HCT116 (cell line): ENCODE data around the gene CDH4. TPM values are rescaled to one million over a fixed set of nuclear protein-coding genes. Genes with fewer than 3 reads are reported as not detected.

Experiments used
- ATAC-seq: fragments of 200-7000 bp; cut with Tn5 transposase; 2 replicates; pipeline ENCODE4 v1.9.1; 2020; ENCODE audit warnings: mild to moderate bottlenecking, moderate library complexity
- BruUV-seq: library from RNA; stranded (reverse); fragments of 400-500 nt; replicated peaks from 2 replicates; lab custom pipeline; 2021; lab: Mats Ljungman, UMichigan
- CTCF ChIA-PET: fragments of 300-600 bp; sonication (Branson Sonifier 250); formaldehyde crosslinking; loops from one replicate; lab custom pipeline; 2021; ENCODE audit warnings: antibody characterized with exemption; lab: Charles Lee
- POLR2A ChIA-PET: fragments of 300-600, 350-600 bp; sonication (Branson Sonifier 250); formaldehyde crosslinking; loops from one replicate; lab custom pipeline; 2021; ENCODE audit warnings: antibody characterized with exemption; lab: Charles Lee
- RAD21 ChIA-PET, 2 experiments: fragments of 300-600 bp; sonication (Branson Sonifier 250); formaldehyde crosslinking; loops; one replicate each; lab custom pipeline; 2023; ENCODE audit warnings: low total read pairs in 2 of 2; ENCODE audit not compliant: uncharacterized antibody in 2 of 2, unreplicated experiment in 2 of 2, low non-redundant PET in 1 of 2; lab: Charles Lee
- DNase-seq: peaks from one replicate; pipeline ENCODE4 v3.0.0-alpha.2; 2010; ENCODE audit warnings: low read depth, low spot score
- H2AFZ ChIP-seq: fragments of 200-600 bp; shearing (Covaris generic), sonication (generic); 2 replicates; pipeline ENCODE4 v1.6.1; 2017; ENCODE audit warnings: low read depth, mixed run types, mixed read lengths, antibody characterized with exemption, low read length; ENCODE audit not compliant: poor library complexity, severe bottlenecking
- H3K27ac ChIP-seq: 2 replicates; pipeline ENCODE4 v1.5.1; 2012; ENCODE audit warnings: low read depth, low read length
- H3K27me3 ChIP-seq: fragments of 200-600 bp; sonication (generic); 2 replicates; pipeline ENCODE4 v1.6.1; 2016; ENCODE audit warnings: mixed run types, low read length, mixed read lengths; ENCODE audit not compliant: insufficient read depth
- H3K36me3 ChIP-seq, 2 experiments: fragments of 200-500 bp in 1 of 2; fragments of 200-600 bp in 1 of 2; sonication (Bioruptor generic) in 1 of 2; sonication (generic) in 1 of 2; 2 replicates each; pipeline versions ENCODE4 v1.5.1 to v1.6.1; 2014 to 2016; ENCODE audit warnings: low read length in 2 of 2, inconsistent platforms in 1 of 2, mixed read lengths in 1 of 2, mixed run types in 1 of 2; ENCODE audit not compliant: insufficient read depth in 2 of 2, control insufficient read depth in 1 of 2
- H3K4me1 ChIP-seq, 2 experiments: fragments of 200-600 bp in 1 of 2; sonication (generic) in 1 of 2; 2 replicates each; pipeline versions ENCODE4 v1.5.1 to v1.6.1; 2012 to 2017; ENCODE audit warnings: low read length in 2 of 2, inconsistent platforms in 1 of 2, mild to moderate bottlenecking in 1 of 2, mixed read lengths in 1 of 2, mixed run types in 1 of 2, moderate library complexity in 1 of 2; ENCODE audit not compliant: insufficient read depth in 2 of 2, control insufficient read depth in 1 of 2
- H3K4me2 ChIP-seq: fragments of 200-600 bp; sonication (generic); 2 replicates; pipeline ENCODE4 v1.6.1; 2017; ENCODE audit warnings: mixed run types, low read length, mixed read lengths
- H3K4me3 ChIP-seq, 2 experiments: fragments of 200-600 bp in 1 of 2; sonication (generic) in 1 of 2; replicated peaks in 1 of 2; 2 replicates each; pipeline ENCODE4 v1.5.1; 2011 to 2016; ENCODE audit warnings: low read length in 2 of 2, control low read depth in 1 of 2, low read depth in 1 of 2, mild to moderate bottlenecking in 1 of 2, mixed read lengths in 1 of 2, mixed run types in 1 of 2
- H3K79me2 ChIP-seq: fragments of 200-600 bp; sonication (generic); 2 replicates; pipeline ENCODE4 v1.6.1; 2017; ENCODE audit warnings: mild to moderate bottlenecking, mixed run types, low read length, moderate library complexity, mixed read lengths; ENCODE audit not compliant: insufficient read depth
- H3K9ac ChIP-seq: fragments of 200-600 bp; sonication (generic); 2 replicates; pipeline ENCODE4 v1.6.1; 2016; ENCODE audit warnings: low read length, mixed read lengths
- H3K9me2 ChIP-seq: fragments of 200-600 bp; sonication (generic), shearing (Covaris generic); 2 replicates; pipeline ENCODE4 v1.6.1; 2017; ENCODE audit warnings: mixed run types, mild to moderate bottlenecking, moderate library complexity; ENCODE audit not compliant: insufficient read depth
- H3K9me3 ChIP-seq, 2 experiments: fragments of 200-500 bp in 1 of 2; fragments of 200-600 bp in 1 of 2; sonication (Bioruptor generic) in 1 of 2; sonication (generic) in 1 of 2; 2 replicates each; pipeline ENCODE4 v1.6.1; 2014 to 2017; ENCODE audit warnings: low read length in 2 of 2, mixed read lengths in 2 of 2, inconsistent platforms in 1 of 2, low read depth in 1 of 2, mild to moderate bottlenecking in 1 of 2, mixed run types in 1 of 2, moderate library complexity in 1 of 2; ENCODE audit not compliant: control insufficient read depth in 1 of 2, insufficient read depth in 1 of 2
- H4K20me1 ChIP-seq: fragments of 200-600 bp; sonication (generic), shearing (Covaris generic); 2 replicates; pipeline ENCODE4 v1.6.1; 2017; ENCODE audit warnings: mixed run types, mild to moderate bottlenecking, moderate library complexity; ENCODE audit not compliant: insufficient read depth
- CEBPB ChIP-seq: IDR thresholded peaks from 2 replicates; pipeline ENCODE4 v1.6.1; 2012; ENCODE audit warnings: low read depth
- CTCF ChIP-seq, 3 experiments: fragments of 200-600 bp in 1 of 3; sonication (generic) in 1 of 3; IDR thresholded peaks in 2 of 3; conservative IDR thresholded peaks in 1 of 3; 2 replicates each; pipeline ENCODE4 v1.5.1; 2012 to 2017; ENCODE audit warnings: low read depth in 2 of 3, low read length in 2 of 3, antibody characterized with exemption in 1 of 3, borderline replicate concordance in 1 of 3, control low read depth in 1 of 3, mild to moderate bottlenecking in 1 of 3, mixed read lengths in 1 of 3, mixed run types in 1 of 3, moderate library complexity in 1 of 3; ENCODE audit not compliant: insufficient read depth in 1 of 3
- EZH2 ChIP-seq: fragments of 200-600 bp; sonication (generic); IDR thresholded peaks from 2 replicates; pipeline ENCODE4 v1.6.1; 2017; ENCODE audit warnings: antibody characterized with exemption, mixed run types
- EZH2phosphoT487 ChIP-seq: fragments of 200-600 bp; IDR thresholded peaks from 2 replicates; pipeline ENCODE4 v1.6.1; 2018; ENCODE audit warnings: antibody characterized with exemption, borderline replicate concordance
- JUND ChIP-seq: IDR thresholded peaks from 2 replicates; pipeline ENCODE4 v1.6.1; 2012
- POLR2A ChIP-seq: IDR thresholded peaks from 2 replicates; pipeline ENCODE4 v1.7.0; 2011; ENCODE audit warnings: borderline replicate concordance; ENCODE audit not compliant: insufficient read depth, insufficient read length; ENCODE audit errors: extremely low read depth
- RAD21 ChIP-seq: IDR thresholded peaks from 2 replicates; pipeline ENCODE4 v1.6.1; 2012; ENCODE audit warnings: low read depth, mild to moderate bottlenecking
- SIN3A ChIP-seq: IDR thresholded peaks from 2 replicates; pipeline ENCODE4 v1.6.1; 2012; ENCODE audit warnings: low read depth
- SP1 ChIP-seq: IDR thresholded peaks from 2 replicates; pipeline ENCODE4 v1.6.1; 2012; ENCODE audit warnings: low read depth
- SRF ChIP-seq: IDR thresholded peaks from 2 replicates; pipeline ENCODE4 v1.6.1; 2012; ENCODE audit warnings: low read depth
- intact Hi-C: fragments of 100-400 bp; cut with micrococcal nuclease; formaldehyde crosslinking; loops from 2 replicates; pipeline ENCODE4 v1.10.0; 2022
- total RNA-seq: library from RNA; stranded (reverse); gene quantifications from one replicate; pipeline ENCODE4 v1.2.1, GENCODE V29; 2021; ENCODE audit not compliant: unreplicated experiment
- TF ChIP-seq, protein P1 (sequence below): IDR thresholded peaks from 2 replicates; pipeline ENCODE4 v1.6.1; 2012
- TF ChIP-seq, protein P2 (sequence below): IDR thresholded peaks from 2 replicates; pipeline ENCODE4 v1.6.1; 2012
- TF ChIP-seq, protein P3 (sequence below): IDR thresholded peaks from 2 replicates; pipeline ENCODE4 v1.6.1; 2011; ENCODE audit warnings: mild to moderate bottlenecking, low read length, moderate library complexity; ENCODE audit not compliant: insufficient replicate concordance; ENCODE audit errors: extremely low read depth

The CDH4 gene
- total RNA-seq, 1 experiment from 2014 or later = not detected

GRCh38 chr20:61605283-61605682, 353.2 kb downstream of the CDH4 start:
- RAD21 ChIA-PET = no interaction called here
- CTCF ChIA-PET = no interaction called here
- no peak overlapping the region for H3K4me2 ChIP-seq
- no peaks in the 10 kb centered on the region for H3K27me3 ChIP-seq
- H3K27ac ChIP-seq = no peak overlapping the region
- H4K20me1 ChIP-seq = no peaks in the 10 kb centered on the region
- no peak overlapping the region for H3K9ac ChIP-seq
- H3K36me3 ChIP-seq = no peaks in the 10 kb centered on the region
- no peaks in the 10 kb centered on the region for H3K79me2 ChIP-seq
- ATAC-seq = no peak
- H3K9me2 ChIP-seq = no peaks in the 10 kb centered on the region
- no peak overlapping the region for H2AFZ ChIP-seq
- intact Hi-C loops = no loop called here
- POLR2A ChIA-PET = no interaction called here
- BruUV-seq = no TSS peak
- no peak overlapping the region for H3K4me3 ChIP-seq
- no peaks in the 10 kb centered on the region for H3K9me3 ChIP-seq
- no peak for TF ChIP-seq SP1
- TF ChIP-seq SIN3A = no peak
- TF ChIP-seq CEBPB = no peak
- TF ChIP-seq POLR2A = no peak
- TF ChIP-seq, protein P1, sequence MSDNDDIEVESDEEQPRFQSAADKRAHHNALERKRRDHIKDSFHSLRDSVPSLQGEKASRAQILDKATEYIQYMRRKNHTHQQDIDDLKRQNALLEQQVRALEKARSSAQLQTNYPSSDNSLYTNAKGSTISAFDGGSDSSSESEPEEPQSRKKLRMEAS = no peak
- no peak for TF ChIP-seq RAD21
- TF ChIP-seq JUND = no peak
- TF ChIP-seq, protein P2, sequence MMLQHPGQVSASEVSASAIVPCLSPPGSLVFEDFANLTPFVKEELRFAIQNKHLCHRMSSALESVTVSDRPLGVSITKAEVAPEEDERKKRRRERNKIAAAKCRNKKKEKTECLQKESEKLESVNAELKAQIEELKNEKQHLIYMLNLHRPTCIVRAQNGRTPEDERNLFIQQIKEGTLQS = no peak
- no peak for TF ChIP-seq SRF
- TF ChIP-seq, protein P3, sequence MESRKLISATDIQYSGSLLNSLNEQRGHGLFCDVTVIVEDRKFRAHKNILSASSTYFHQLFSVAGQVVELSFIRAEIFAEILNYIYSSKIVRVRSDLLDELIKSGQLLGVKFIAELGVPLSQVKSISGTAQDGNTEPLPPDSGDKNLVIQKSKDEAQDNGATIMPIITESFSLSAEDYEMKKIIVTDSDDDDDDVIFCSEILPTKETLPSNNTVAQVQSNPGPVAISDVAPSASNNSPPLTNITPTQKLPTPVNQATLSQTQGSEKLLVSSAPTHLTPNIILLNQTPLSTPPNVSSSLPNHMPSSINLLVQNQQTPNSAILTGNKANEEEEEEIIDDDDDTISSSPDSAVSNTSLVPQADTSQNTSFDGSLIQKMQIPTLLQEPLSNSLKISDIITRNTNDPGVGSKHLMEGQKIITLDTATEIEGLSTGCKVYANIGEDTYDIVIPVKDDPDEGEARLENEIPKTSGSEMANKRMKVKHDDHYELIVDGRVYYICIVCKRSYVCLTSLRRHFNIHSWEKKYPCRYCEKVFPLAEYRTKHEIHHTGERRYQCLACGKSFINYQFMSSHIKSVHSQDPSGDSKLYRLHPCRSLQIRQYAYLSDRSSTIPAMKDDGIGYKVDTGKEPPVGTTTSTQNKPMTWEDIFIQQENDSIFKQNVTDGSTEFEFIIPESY = no peak
- no peak for TF ChIP-seq CTCF (IDR thresholded peaks at IDR 0.05 in 2 of 3, conservative IDR thresholded peaks at IDR 0.05 in 1 of 3; ENCODE audit: borderline replicate concordance in 1 of 3, insufficient read depth in 1 of 3, low read depth in 2 of 3, low read length in 2 of 3)
- TF ChIP-seq EZH2 = no peak
- no peak for TF ChIP-seq EZH2phosphoT487
- no peak for DNase-seq
- no peaks in the 10 kb centered on the region for H3K4me1 ChIP-seq
